Activated T-cell treated with anti-CD3 and anti-CD28 coated beads, Interleukin-2, amount 50 U/mL, for 4 hours (primary cell): Measurements from ENCODE around the gene RGS19. TPM values are rescaled to one million over a fixed set of nuclear protein-coding genes. Genes with fewer than 3 reads are reported as not detected.

Experiments used
- ATAC-seq, 2 donors: fragments of 200-7000 bp; cut with Tn5 transposase; one replicate each; pipeline ENCODE4 v1.10.0; 2021
- DNase-seq: peaks from one replicate; pipeline ENCODE4 v3.0.0-alpha.2; 2020
- H3K27me3 Mint-ChIP-seq: one replicate; pipeline ENCODE4 v1.8.0; 2021; ENCODE audit warnings: low read depth, mixed read lengths
- H3K36me3 Mint-ChIP-seq: one replicate; pipeline ENCODE4 v1.8.0; 2022; ENCODE audit warnings: mixed read lengths; ENCODE audit not compliant: insufficient read depth
- H3K4me1 Mint-ChIP-seq: one replicate; pipeline ENCODE4 v1.8.0; 2021; ENCODE audit warnings: low read depth, mixed read lengths
- H3K4me3 Mint-ChIP-seq: one replicate; pipeline ENCODE4 v1.8.0; 2021; ENCODE audit warnings: mild to moderate bottlenecking, moderate library complexity, mixed read lengths
- H3K9me3 Mint-ChIP-seq: one replicate; pipeline ENCODE4 v1.8.0; 2021; ENCODE audit warnings: mixed read lengths
- total RNA-seq, 3 donors: library from RNA; stranded (reverse); gene quantifications; one replicate each; pipeline ENCODE4 v1.2.1, GENCODE V29; 2021

The RGS19 gene
- total RNA-seq, 3 donors from 2014 or later, result 41.7 to 49.0 (median 47.0) TPM

DNA sequence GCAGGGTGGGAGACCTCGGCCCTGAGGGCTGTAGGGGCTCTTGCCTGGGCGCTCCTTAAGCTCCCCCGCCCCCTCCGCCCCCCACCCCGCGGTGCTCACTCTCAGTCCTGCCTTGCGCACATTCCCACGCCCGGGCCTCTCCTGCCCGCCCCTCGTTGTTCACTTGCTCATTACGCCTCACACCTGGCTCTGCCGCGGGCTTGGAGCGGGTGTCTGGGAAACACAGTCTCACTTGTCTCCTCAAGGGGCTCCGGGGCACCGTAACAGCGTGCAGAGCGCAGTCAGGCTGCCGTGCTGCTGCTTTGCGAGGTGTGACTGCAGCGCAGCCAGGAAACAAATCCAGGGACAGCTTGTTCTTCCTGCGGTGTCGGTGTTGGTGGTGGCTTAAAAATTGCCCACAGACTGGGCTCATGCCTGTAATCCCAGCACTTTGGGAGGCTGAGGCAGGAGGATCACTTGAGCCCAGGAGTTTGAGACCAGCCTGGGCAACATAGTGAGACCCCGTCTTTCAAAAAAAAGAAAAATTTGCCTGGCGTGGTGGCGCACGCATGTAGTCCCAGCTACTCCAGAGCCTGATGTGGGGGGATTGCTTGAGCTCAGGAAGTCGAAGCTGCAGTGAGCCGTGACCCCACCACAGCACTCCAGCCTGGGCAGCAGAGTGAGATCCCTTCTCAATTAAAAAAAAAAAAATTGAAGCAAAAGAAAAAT lies 23.5 kb upstream of the RGS19 start:
- H3K27me3 Mint-ChIP-seq, result peaks cover 22% of the 10 kb centered on the region
- peaks cover 19% of the 10 kb centered on the region for H3K4me1 Mint-ChIP-seq
- DNase-seq (no peak), ATAC-seq (peak; percentile 9 to 13)
- H3K9me3 Mint-ChIP-seq, result no peaks in the 10 kb centered on the region
- peak overlapping the region; percentile 59 for H3K4me3 Mint-ChIP-seq
- no peaks in the 10 kb centered on the region for H3K36me3 Mint-ChIP-seq

DNA sequence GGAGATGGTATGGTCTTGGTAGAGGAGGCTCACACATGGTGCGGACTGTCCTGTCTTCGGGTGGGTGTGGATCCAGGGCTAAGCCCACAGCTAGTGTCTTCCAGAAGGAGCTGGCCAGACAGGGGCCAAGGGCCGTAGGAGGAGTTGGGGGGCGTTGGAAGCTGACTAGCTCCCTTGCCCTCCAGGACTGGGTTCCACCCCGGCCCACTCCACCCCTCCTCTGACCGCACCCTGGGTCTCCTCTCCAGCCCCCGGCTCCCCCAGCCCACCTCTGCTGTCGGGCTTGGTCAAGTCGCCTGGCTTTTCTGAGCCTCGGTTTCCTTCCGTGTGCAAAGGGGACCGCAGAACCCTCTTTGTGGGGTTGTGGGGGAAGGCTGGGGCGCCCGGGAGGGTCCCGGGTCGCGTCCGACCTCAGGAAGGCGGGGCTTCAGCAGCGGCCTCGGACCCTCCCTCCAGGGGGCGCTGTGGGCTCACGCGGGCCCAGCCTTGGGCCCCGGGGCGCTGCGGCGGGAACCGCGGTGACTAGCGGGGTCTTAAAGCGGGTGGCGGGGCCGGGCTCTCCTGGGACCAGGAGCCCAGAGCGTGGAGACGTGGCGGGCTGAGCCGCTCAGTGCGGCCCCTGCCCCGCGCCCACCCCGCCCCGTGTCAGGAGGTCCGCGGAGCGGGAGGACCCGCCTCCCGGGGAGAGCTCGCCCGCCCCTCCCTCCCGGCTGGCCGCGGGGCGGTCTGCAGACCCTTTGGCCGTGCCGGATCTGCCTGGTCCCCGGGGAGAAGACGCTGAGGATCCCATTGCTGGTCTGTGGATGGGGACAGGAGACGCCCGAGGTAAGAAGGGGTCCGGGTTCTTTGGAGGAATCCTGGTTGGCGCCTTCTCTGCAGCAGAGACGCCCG lies 22.7 kb upstream of the RGS19 start:
- peaks cover 15% of the 10 kb centered on the region for H3K4me1 Mint-ChIP-seq
- no peaks in the 10 kb centered on the region for H3K36me3 Mint-ChIP-seq

DNA sequence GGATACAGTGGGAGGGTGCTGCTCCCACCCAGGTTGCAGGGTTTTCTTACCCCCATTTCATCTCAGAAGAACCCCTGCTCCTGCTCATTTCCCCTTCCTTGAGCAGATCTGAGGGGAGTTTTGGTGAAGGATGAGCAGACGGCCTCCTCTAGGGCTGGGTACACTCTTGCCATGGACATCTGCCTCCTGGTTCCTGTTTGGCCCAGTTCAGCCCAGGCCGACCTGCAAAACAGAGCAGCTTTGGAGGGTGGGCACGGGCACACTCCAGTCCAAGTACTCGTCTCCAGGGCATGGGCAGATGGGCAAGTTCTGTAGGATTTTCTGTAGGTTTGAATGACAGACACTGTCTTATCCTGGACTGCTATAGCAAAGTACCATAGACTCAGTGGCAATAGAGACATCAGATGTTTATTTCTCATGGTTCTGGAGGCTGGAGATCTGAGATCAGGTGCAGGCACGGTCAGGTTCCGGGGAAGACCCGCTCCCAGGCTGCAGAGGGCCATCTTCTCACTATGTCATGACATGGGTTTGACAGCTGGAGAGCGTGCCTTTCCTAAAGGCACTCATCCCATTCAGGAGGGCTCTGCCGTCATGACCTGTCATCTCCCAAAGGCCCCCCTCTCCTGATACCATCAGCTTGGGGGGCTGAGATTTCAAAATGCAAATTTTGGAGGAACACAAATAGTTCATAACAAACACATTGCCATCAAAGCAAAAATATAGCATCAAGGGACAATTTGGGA lies 21.8 kb upstream of the RGS19 start:
- DNase-seq (no peak), ATAC-seq (no peak)
- peaks cover 2% of the 10 kb centered on the region for H3K36me3 Mint-ChIP-seq
- peak overlapping the region; percentile 37 for H3K4me3 Mint-ChIP-seq
- H3K4me1 Mint-ChIP-seq, result peaks cover 17% of the 10 kb centered on the region
- no peaks in the 10 kb centered on the region for H3K9me3 Mint-ChIP-seq
- peaks cover 22% of the 10 kb centered on the region for H3K27me3 Mint-ChIP-seq

More for the DNA sequence above, 22.7 kb upstream of the RGS19 start:
- Mint-ChIP-seq H3K4me3 (peak overlapping the region; percentile 37), H3K27me3 (peaks cover 22% of the 10 kb centered on the region), H3K9me3 (no peaks in the 10 kb centered on the region)
- peak; percentile 86 to 90 for ATAC-seq
- DNase-seq, result peak; percentile 62

DNA sequence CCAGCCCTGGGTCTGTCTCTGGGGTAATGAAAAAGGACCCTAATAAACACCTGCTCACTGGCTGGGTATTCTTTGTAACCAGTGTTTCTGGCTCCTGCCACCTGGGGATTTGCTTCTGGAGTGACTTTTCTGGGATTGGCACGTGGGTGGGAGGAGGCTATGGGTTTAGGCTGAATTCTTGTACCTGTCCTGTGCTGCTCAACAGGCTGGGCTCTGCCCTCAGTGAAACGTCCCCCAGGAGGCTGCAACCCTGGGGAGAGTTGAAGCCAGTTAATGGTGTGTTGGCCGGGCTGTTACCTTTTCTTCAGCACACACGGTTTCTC lies 21.2 kb upstream of the RGS19 start:
- Mint-ChIP-seq H3K4me1 (peaks cover 17% of the 10 kb centered on the region), H3K9me3 (no peaks in the 10 kb centered on the region), H3K36me3 (peaks cover 2% of the 10 kb centered on the region), H3K27me3 (peaks cover 20% of the 10 kb centered on the region), H3K4me3 (no peak overlapping the region)
- ATAC-seq, result no peak
- DNase-seq, result no peak

DNA sequence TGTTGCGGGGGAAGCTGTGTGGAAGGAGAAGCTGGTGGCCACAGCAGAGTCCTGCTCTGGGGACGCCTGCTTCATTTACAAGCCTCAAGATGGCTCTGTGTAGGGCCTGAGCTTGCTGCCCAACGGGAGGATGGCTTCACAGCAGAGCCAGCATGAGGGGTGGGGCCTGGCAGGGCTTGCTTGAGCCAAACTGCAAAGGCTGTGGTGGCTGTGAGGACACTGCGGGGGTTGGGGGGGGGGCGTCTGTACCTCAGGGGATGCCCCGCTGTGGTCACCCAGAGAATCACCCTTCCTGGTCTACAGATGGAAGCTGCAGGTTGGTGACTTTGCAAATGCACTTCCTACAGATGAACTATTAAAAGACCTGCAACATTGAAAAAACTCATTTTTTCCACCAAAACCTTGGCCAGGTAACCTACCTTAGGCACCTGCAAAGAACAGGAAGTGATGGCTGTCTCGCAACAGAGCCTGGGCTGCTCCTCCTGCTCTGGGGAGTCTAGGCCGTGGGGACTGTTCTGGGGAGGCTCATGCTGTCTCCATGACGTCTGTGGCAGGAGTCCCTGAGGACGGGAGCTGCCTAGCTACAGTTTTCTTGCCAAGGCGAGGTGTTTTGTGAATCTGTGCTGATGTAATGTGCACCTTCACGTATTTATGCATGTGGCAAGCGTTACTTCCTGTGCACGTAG lies 20.7 kb upstream of the RGS19 start:
- DNase-seq (no peak), ATAC-seq (no peak)
- H3K9me3 Mint-ChIP-seq, result no peaks in the 10 kb centered on the region
- H3K4me3 Mint-ChIP-seq, result no peak overlapping the region
- H3K4me1 Mint-ChIP-seq, result peaks cover 17% of the 10 kb centered on the region
- H3K36me3 Mint-ChIP-seq, result peaks cover 2% of the 10 kb centered on the region
- peaks cover 20% of the 10 kb centered on the region for H3K27me3 Mint-ChIP-seq

DNA sequence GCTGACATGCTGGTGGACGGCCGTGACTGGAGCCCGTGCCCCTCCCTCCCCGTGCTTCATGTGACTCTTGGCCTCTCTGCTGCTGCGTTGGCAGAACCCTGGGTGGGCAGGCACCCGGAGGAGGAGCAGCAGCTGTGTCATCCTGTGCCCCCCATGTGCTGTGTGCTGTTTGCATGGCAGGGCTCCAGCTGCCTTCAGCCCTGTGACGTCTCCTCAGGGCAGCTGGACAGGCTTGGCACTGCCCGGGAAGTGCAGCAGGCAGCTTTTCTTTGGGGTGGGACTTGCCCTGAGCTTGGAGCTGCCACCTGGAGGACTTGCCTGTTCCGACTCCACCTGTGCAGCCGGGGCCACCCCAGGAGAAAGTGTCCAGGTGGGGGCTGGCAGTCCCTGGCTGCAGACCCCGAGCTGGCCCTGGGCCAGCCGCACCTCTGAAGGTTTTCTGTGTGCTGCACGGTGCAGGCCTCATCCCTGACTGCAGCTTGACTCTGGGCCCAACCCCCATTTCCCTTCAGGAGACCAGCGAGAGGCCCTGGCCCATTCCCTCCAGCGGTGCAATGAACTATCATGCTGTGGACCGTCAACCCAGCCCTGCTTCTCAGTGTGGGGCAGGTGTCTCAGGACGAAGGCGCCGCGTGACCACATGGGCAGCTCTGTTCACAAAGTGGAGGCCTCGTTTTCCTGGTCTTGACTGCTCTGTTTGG lies 19.9 kb upstream of the RGS19 start:
- Mint-ChIP-seq H3K27me3 (peaks cover 20% of the 10 kb centered on the region), H3K4me3 (no peak overlapping the region), H3K9me3 (no peaks in the 10 kb centered on the region), H3K4me1 (peaks cover 17% of the 10 kb centered on the region), H3K36me3 (peaks cover 2% of the 10 kb centered on the region)
- ATAC-seq (no peak), DNase-seq (no peak)

DNA sequence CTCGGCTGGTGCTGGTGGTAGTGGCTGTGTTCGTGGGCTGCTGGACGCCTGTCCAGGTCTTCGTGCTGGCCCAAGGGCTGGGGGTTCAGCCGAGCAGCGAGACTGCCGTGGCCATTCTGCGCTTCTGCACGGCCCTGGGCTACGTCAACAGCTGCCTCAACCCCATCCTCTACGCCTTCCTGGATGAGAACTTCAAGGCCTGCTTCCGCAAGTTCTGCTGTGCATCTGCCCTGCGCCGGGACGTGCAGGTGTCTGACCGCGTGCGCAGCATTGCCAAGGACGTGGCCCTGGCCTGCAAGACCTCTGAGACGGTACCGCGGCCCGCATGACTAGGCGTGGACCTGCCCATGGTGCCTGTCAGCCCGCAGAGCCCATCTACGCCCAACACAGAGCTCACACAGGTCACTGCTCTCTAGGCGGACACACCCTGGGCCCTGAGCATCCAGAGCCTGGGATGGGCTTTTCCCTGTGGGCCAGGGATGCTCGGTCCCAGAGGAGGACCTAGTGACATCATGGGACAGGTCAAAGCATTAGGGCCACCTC lies 19.2 kb upstream of the RGS19 start:
- Mint-ChIP-seq H3K4me1 (peaks cover 17% of the 10 kb centered on the region), H3K36me3 (peaks cover 2% of the 10 kb centered on the region), H3K9me3 (no peaks in the 10 kb centered on the region), H3K27me3 (peaks cover 16% of the 10 kb centered on the region), H3K4me3 (no peak overlapping the region)
- DNase-seq, result no peak
- ATAC-seq, result no peak

DNA sequence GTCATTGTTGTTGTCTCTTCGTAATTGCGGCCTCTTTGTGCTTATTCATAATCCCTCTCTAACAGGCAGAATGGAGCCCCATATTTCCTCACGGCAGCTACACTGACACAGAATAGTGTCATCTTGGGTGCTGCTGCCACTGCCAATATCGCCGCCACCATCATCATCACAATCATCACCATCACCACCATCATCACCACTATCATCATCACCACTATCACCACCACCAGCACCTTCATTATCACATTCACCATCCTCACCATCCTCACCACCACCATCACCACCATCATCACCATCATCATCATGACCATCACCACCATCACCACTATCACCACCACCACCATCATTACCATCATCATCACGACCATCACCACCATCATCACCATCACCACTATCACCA lies 17.2 kb upstream of the RGS19 start:
- Mint-ChIP-seq H3K27me3 (peaks cover 7% of the 10 kb centered on the region), H3K9me3 (no peaks in the 10 kb centered on the region), H3K36me3 (peaks cover 2% of the 10 kb centered on the region), H3K4me1 (peaks cover 15% of the 10 kb centered on the region), H3K4me3 (no peak overlapping the region)
- no peak for DNase-seq
- no peak for ATAC-seq

DNA sequence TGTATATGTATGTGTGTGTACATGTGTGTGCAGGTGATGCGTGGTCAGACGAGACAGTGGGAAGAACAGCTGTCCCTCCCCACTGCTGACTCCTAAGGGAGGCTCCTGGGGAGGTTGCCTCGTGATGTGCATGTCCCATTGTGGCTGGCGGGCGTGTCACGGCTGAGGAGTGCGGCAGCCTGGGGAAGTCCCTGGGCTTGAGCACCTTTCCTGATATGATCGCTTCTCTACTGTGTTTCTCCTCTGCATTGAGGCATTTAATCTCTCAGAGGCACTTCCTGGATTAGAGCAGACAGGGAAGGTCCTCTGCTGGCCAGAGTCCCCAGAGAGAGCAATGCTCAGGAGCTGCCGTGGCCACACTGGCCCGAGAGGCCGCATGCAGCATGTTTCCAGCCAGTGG lies 16.6 kb upstream of the RGS19 start:
- H3K27me3 Mint-ChIP-seq, result peaks cover 1% of the 10 kb centered on the region
- H3K4me3 Mint-ChIP-seq, result no peak overlapping the region
- ATAC-seq (no peak), DNase-seq (no peak)
- H3K9me3 Mint-ChIP-seq, result no peaks in the 10 kb centered on the region
- H3K36me3 Mint-ChIP-seq, result peaks cover 2% of the 10 kb centered on the region
- peaks cover 10% of the 10 kb centered on the region for H3K4me1 Mint-ChIP-seq

DNA sequence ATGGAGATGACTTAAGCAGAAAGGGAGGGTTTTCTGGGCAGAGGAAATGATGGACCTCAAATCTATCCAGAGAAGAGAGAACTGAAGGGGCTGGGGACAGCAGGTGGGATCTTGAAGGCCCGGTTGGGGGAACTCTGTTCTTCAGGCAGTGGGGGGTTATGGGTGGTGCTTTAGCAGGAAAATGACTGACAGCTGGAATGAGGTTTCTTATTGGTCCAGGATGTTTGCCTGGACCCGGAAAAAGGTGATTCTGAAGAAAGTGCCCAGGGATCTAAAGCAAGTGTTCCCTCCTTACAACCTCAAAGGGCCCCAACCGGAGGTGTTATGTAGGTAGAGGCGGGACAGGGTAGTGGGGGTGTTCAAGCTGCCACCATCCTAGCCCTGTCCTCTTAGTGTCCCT lies 16.1 kb upstream of the RGS19 start:
- no peak for ATAC-seq
- no peaks in the 10 kb centered on the region for H3K27me3 Mint-ChIP-seq
- H3K9me3 Mint-ChIP-seq, result no peaks in the 10 kb centered on the region
- peaks cover 7% of the 10 kb centered on the region for H3K4me1 Mint-ChIP-seq
- H3K36me3 Mint-ChIP-seq, result peaks cover 2% of the 10 kb centered on the region
- DNase-seq, result no peak
- H3K4me3 Mint-ChIP-seq, result no peak overlapping the region

DNA sequence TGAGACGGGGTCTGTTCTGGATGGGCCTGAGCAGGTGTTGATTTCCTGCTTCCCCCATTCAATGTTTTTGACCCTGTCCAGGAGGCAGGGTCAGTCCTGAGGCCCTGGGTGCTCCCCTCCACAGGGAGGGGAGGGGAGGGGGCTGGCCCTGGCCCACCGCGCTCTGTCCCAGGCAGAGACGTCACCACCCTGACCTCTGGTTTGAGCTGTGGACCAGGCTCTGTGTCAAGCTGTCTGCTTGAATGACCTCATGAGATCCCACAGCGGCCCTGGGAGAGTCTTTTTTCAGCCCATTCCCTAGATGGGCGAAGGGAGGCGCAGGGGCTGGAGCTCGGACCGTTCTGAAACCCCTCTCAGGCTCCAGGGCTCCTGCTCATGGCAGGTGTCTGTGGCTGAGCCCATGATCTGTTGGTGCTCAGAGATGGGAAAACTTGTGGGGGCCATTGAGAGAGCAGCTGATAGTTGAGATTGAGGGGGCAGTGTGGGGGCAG lies 13.7 kb upstream of the RGS19 start:
- Mint-ChIP-seq H3K9me3 (peaks cover 3% of the 10 kb centered on the region), H3K4me1 (peaks cover 3% of the 10 kb centered on the region), H3K4me3 (no peak overlapping the region)

DNA sequence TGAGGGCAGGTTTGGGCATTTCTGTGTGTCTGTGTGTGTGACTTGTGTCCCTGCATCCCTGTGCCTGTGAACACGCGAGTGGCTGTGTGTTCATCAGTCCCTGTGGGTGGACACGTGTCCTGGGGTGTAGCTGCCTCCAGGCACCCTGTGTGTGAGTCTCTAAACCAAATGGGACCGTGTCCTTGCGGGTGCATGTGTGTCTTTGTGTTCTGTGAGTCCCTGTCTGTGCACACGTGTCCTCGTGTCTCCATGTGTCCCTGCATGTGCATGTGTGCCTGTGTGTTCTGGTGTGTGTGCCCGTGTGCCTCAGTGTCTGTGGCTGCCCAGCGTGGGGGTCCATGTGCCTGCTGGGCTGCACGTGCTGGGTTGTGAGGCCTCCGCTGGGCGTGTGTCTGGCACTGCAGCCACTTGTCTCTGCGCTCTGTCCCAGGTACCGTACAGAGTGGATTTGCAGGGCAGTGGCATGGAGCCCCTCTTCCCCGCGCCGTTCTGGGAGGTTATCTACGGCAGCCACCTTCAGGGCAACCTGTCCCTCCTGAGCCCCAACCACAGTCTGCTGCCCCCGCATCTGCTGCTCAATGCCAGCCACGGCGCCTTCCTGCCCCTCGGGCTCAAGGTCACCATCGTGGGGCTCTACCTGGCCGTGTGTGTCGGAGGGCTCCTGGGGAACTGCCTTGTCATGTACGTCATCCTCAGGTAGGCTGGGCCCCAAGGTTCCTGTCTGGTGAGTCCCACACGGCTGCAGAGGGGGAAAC lies 13.1 kb upstream of the RGS19 start:
- no peak for ATAC-seq
- no peaks in the 10 kb centered on the region for H3K27me3 Mint-ChIP-seq
- no peak overlapping the region for H3K4me3 Mint-ChIP-seq

More for the DNA sequence above, 13.7 kb upstream of the RGS19 start:
- no peak for ATAC-seq
- no peak for DNase-seq
- Mint-ChIP-seq H3K27me3 (no peaks in the 10 kb centered on the region), H3K36me3 (peaks cover 2% of the 10 kb centered on the region)

DNA sequence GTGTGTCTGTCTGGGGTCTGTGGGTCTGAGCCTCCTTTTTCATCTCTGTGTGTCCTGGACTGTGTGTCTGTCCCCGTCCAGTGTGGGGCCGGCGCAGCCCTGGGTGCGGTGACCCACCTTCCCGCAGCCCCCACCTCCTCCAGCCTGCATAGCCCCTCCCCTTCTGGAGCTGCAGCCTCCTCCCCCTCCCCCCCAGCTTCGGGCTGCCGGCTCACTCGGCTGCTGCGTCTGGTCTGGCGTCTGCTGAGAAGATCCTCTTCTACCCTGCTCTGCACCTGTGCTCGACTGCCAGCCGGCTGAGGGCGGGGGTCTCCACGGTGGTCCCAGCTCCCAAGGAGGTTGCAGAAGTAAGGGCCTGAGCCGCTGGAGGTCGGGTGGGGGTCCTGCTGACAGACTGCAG lies 12.5 kb upstream of the RGS19 start:
- Mint-ChIP-seq H3K27me3 (no peaks in the 10 kb centered on the region), H3K4me3 (no peak overlapping the region), H3K36me3 (peaks cover under 1% of the 10 kb centered on the region), H3K9me3 (peaks cover 4% of the 10 kb centered on the region), H3K4me1 (peaks cover 2% of the 10 kb centered on the region)
- ATAC-seq, result no peak
- no peak for DNase-seq

More for the DNA sequence above, 13.1 kb upstream of the RGS19 start:
- DNase-seq, result no peak
- Mint-ChIP-seq H3K36me3 (peaks cover 2% of the 10 kb centered on the region), H3K4me1 (peaks cover 3% of the 10 kb centered on the region), H3K9me3 (peaks cover 4% of the 10 kb centered on the region)
